ENCODE data around the gene THBD.

- TF ChIP-seq CTCF (IDR thresholded peaks at IDR 0.05): no peak
- no peak for TF ChIP-seq POLR2A (IDR thresholded peaks at IDR 0.05)
- TF ChIP-seq POLR2AphosphoS5 (IDR thresholded peaks at IDR 0.05): no peak
These were observed 13.7 kb upstream of the THBD start for GRCh38 chr20:23063168-23063567.

All from prostate gland (tissue), 2 donors.